ENCODE measurements around the gene DHRS9. TPM values are rescaled to one million over a fixed set of nuclear protein-coding genes. Genes with fewer than 3 reads are reported as not detected.

The DHRS9 gene
- total and polyA plus RNA-seq, 9 of the 15 experiments (the other 6 are each of a cell fraction or from before 2014, with no cell fraction given) = 0.27 to 1.7 (median 0.69) TPM

DNA sequence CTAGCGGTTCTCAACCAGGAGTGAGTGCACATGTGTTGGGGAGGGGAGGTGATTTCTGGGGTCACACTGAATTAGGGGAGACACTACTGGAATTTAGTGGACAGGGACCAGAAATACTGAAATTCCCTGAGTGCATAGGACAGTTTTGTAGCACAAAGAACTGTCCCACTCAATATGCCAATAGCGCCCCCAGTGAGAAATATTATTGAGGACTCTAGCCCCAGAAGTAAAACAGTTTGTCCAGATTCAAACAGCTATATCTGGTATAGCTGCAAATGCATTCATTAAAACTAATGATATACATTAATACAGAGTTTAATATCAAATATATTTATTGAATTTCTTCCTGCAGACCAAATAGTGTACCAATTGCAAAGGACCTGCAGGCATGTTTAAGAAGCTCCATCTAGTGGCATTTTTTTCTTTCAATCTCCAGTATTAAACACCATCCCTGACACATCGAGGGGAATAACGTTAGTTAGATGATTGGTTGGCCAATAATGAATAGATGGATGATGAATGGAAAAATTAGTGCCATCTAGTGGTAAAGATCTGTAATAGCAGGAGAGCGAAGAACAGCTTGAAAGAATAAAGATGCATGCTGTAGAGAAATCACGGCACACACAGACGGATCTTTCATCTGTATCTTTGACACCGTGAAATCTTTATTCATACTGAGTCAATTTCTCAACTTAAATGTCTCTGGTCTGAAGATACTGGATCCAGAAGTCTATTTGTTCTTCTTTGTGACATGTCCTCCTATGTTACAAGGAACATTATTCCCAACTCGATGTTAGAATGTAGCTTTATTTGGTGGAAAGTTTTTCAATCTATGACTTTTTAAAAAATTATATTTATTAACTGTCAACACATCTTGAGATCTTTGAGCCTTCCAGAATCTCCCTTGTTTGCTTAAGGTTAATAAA, 62.5 kb downstream of the DHRS9 start (continued):
- TF ChIP-seq, protein P1, sequence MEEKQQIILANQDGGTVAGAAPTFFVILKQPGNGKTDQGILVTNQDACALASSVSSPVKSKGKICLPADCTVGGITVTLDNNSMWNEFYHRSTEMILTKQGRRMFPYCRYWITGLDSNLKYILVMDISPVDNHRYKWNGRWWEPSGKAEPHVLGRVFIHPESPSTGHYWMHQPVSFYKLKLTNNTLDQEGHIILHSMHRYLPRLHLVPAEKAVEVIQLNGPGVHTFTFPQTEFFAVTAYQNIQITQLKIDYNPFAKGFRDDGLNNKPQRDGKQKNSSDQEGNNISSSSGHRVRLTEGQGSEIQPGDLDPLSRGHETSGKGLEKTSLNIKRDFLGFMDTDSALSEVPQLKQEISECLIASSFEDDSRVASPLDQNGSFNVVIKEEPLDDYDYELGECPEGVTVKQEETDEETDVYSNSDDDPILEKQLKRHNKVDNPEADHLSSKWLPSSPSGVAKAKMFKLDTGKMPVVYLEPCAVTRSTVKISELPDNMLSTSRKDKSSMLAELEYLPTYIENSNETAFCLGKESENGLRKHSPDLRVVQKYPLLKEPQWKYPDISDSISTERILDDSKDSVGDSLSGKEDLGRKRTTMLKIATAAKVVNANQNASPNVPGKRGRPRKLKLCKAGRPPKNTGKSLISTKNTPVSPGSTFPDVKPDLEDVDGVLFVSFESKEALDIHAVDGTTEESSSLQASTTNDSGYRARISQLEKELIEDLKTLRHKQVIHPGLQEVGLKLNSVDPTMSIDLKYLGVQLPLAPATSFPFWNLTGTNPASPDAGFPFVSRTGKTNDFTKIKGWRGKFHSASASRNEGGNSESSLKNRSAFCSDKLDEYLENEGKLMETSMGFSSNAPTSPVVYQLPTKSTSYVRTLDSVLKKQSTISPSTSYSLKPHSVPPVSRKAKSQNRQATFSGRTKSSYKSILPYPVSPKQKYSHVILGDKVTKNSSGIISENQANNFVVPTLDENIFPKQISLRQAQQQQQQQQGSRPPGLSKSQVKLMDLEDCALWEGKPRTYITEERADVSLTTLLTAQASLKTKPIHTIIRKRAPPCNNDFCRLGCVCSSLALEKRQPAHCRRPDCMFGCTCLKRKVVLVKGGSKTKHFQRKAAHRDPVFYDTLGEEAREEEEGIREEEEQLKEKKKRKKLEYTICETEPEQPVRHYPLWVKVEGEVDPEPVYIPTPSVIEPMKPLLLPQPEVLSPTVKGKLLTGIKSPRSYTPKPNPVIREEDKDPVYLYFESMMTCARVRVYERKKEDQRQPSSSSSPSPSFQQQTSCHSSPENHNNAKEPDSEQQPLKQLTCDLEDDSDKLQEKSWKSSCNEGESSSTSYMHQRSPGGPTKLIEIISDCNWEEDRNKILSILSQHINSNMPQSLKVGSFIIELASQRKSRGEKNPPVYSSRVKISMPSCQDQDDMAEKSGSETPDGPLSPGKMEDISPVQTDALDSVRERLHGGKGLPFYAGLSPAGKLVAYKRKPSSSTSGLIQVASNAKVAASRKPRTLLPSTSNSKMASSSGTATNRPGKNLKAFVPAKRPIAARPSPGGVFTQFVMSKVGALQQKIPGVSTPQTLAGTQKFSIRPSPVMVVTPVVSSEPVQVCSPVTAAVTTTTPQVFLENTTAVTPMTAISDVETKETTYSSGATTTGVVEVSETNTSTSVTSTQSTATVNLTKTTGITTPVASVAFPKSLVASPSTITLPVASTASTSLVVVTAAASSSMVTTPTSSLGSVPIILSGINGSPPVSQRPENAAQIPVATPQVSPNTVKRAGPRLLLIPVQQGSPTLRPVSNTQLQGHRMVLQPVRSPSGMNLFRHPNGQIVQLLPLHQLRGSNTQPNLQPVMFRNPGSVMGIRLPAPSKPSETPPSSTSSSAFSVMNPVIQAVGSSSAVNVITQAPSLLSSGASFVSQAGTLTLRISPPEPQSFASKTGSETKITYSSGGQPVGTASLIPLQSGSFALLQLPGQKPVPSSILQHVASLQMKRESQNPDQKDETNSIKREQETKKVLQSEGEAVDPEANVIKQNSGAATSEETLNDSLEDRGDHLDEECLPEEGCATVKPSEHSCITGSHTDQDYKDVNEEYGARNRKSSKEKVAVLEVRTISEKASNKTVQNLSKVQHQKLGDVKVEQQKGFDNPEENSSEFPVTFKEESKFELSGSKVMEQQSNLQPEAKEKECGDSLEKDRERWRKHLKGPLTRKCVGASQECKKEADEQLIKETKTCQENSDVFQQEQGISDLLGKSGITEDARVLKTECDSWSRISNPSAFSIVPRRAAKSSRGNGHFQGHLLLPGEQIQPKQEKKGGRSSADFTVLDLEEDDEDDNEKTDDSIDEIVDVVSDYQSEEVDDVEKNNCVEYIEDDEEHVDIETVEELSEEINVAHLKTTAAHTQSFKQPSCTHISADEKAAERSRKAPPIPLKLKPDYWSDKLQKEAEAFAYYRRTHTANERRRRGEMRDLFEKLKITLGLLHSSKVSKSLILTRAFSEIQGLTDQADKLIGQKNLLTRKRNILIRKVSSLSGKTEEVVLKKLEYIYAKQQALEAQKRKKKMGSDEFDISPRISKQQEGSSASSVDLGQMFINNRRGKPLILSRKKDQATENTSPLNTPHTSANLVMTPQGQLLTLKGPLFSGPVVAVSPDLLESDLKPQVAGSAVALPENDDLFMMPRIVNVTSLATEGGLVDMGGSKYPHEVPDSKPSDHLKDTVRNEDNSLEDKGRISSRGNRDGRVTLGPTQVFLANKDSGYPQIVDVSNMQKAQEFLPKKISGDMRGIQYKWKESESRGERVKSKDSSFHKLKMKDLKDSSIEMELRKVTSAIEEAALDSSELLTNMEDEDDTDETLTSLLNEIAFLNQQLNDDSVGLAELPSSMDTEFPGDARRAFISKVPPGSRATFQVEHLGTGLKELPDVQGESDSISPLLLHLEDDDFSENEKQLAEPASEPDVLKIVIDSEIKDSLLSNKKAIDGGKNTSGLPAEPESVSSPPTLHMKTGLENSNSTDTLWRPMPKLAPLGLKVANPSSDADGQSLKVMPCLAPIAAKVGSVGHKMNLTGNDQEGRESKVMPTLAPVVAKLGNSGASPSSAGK (IDR thresholded peaks at IDR 0.05) = no peak
- TF ChIP-seq TAL1 (IDR thresholded peaks at IDR 0.05) (no peak), KAT7 (CRISPR knock-in tag; IDR thresholded peaks at IDR 0.05; ENCODE audit: borderline replicate concordance) (no peak), ZNF764 (CRISPR knock-in tag; IDR thresholded peaks at IDR 0.05; ENCODE audit: low read depth) (no peak), JUND (IDR thresholded peaks at IDR 0.05; ENCODE audit: borderline replicate concordance, low read depth, low read length) (0 out of 2 replicates have a peak, but pooled peaks have one; percentile 11), JUND (tag; IDR thresholded peaks at IDR 0.05; ENCODE audit: borderline replicate concordance, low read depth, low read length) (no peak), PHB (CRISPR knock-in tag; IDR thresholded peaks at IDR 0.05) (no peak), GATA2 (CRISPR knock-in tag; IDR thresholded peaks at IDR 0.05) (no peak), ZKSCAN8 (CRISPR knock-in tag; IDR thresholded peaks at IDR 0.05) (no peak), POU5F1 (IDR thresholded peaks at IDR 0.05; ENCODE audit: borderline replicate concordance, low read depth, low read length, partially characterized antibody) (no peak), PCBP1 (IDR thresholded peaks at IDR 0.05; ENCODE audit: low read depth, low read length, poor library complexity, severe bottlenecking) (no peak), ZNF766 (CRISPR knock-in tag; conservative IDR thresholded peaks at IDR 0.05) (no peak)
- TF ChIP-seq, protein P2, sequence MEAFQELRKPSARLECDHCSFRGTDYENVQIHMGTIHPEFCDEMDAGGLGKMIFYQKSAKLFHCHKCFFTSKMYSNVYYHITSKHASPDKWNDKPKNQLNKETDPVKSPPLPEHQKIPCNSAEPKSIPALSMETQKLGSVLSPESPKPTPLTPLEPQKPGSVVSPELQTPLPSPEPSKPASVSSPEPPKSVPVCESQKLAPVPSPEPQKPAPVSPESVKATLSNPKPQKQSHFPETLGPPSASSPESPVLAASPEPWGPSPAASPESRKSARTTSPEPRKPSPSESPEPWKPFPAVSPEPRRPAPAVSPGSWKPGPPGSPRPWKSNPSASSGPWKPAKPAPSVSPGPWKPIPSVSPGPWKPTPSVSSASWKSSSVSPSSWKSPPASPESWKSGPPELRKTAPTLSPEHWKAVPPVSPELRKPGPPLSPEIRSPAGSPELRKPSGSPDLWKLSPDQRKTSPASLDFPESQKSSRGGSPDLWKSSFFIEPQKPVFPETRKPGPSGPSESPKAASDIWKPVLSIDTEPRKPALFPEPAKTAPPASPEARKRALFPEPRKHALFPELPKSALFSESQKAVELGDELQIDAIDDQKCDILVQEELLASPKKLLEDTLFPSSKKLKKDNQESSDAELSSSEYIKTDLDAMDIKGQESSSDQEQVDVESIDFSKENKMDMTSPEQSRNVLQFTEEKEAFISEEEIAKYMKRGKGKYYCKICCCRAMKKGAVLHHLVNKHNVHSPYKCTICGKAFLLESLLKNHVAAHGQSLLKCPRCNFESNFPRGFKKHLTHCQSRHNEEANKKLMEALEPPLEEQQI (IDR thresholded peaks at IDR 0.05) = 0 out of 2 replicates have a peak, but pooled peaks have one; percentile 50
